PC-9 (cell line): ENCODE results near the gene ADISSP.

Source experiments
- CTCF ChIP-seq: fragments of 200-600 bp; sonication (generic); conservative IDR thresholded peaks from 2 replicates; pipeline ENCODE4 v1.6.1; 2017; ENCODE audit warnings: mixed run types, antibody characterized with exemption, mild to moderate bottlenecking, moderate library complexity
- EZH2 ChIP-seq: fragments of 200-600 bp; sonication (generic); IDR thresholded peaks from 2 replicates; pipeline ENCODE4 v1.8.0; 2017; ENCODE audit warnings: antibody characterized with exemption, low read depth

GRCh38 chr20:3723284-3723683 is 44.3 kb downstream of the ADISSP start:
- TF ChIP-seq CTCF: no peak
- TF ChIP-seq EZH2: no peak
